ENCODE results near the gene CD2AP.

DNA sequence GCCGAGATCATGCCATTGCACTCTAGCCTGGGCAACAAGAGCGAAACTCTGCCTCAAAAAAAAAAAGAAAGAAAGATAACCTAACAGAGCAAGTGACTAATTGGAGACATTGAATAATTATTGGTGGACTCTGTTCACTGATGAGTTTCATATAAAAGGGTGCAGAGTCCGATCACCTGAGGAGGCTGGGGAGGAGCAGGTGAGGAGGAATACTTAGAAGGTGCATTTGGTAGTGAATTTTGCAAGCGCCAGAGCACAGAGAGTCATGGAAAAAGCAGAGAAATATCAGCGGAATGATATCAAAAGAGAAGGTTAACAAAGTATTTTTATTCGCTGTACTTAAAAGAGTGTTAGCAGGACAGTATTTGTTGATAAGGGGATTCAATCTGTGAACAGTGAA, 44.4 kb downstream of the CD2AP start:
- TF ChIP-seq, protein P1, sequence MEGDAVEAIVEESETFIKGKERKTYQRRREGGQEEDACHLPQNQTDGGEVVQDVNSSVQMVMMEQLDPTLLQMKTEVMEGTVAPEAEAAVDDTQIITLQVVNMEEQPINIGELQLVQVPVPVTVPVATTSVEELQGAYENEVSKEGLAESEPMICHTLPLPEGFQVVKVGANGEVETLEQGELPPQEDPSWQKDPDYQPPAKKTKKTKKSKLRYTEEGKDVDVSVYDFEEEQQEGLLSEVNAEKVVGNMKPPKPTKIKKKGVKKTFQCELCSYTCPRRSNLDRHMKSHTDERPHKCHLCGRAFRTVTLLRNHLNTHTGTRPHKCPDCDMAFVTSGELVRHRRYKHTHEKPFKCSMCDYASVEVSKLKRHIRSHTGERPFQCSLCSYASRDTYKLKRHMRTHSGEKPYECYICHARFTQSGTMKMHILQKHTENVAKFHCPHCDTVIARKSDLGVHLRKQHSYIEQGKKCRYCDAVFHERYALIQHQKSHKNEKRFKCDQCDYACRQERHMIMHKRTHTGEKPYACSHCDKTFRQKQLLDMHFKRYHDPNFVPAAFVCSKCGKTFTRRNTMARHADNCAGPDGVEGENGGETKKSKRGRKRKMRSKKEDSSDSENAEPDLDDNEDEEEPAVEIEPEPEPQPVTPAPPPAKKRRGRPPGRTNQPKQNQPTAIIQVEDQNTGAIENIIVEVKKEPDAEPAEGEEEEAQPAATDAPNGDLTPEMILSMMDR (IDR thresholded peaks at IDR 0.05) = no peak
- no peak for TF ChIP-seq EZH2 (IDR thresholded peaks at IDR 0.05; ENCODE audit: borderline replicate concordance, insufficient read depth, low read depth, low read length, poor library complexity, severe bottlenecking)

Measured in B cell (primary cell).